Thyroid gland (tissue), 4 donors: Measurements from ENCODE around the gene VEPH1. TPM values are rescaled to one million over a fixed set of nuclear protein-coding genes. Genes with fewer than 3 reads are reported as not detected.

Experiments used
- DNase-seq, 2 donors: peaks; one replicate each; pipeline ENCODE4 v3.0.0-alpha.2; 2019
- H3K27ac ChIP-seq, 3 donors: fragments of 200-600 bp; sonication (generic); 1 replicate in 2 of 3; 2 replicates in 1 of 3; pipeline ENCODE4 v1.5.1; 2016 to 2019; ENCODE audit warnings: mild to moderate bottlenecking in 1 of 3, moderate library complexity in 1 of 3
- H3K27me3 ChIP-seq: fragments of 200-600 bp; sonication (generic); one replicate; pipeline ENCODE4 v1.5.1; 2019
- H3K36me3 ChIP-seq, 2 donors: fragments of 200-600 bp; sonication (generic); one replicate each; pipeline ENCODE4 v1.5.1; 2016 to 2019
- H3K4me1 ChIP-seq, 2 donors: fragments of 200-600 bp; sonication (generic); one replicate each; pipeline ENCODE4 v1.5.1; 2017 to 2019
- H3K4me3 ChIP-seq, 3 donors: fragments of 200-600 bp; sonication (generic); replicated peaks in 1 of 3; 1 replicate in 2 of 3; 2 replicates in 1 of 3; pipeline ENCODE4 v1.5.1; 2016; ENCODE audit warnings: mild to moderate bottlenecking in 1 of 3
- H3K9me3 ChIP-seq: fragments of 200-600 bp; sonication (generic); one replicate; pipeline ENCODE4 v1.5.1; 2017
- CTCF ChIP-seq, 6 experiments: fragments of 200-600 bp in 3 of 6; fragments of 450-650 bp in 3 of 6; sonication (generic) in 3 of 6; IDR thresholded peaks; one replicate each; pipeline ENCODE4 v1.5.1; 2016 to 2019; ENCODE audit warnings: antibody characterized with exemption in 6 of 6, mild to moderate bottlenecking in 2 of 6, inconsistent platforms in 1 of 6, moderate library complexity in 1 of 6
- POLR2A ChIP-seq, 2 donors: fragments of 450-650 bp; IDR thresholded peaks; one replicate each; pipeline ENCODE4 v1.6.1; 2017; ENCODE audit warnings: antibody characterized with exemption in 2 of 2, mild to moderate bottlenecking in 2 of 2, moderate library complexity in 1 of 2
- WGBS, 2 donors: methylation state at CpG; one replicate each; pipeline ENCODE4 v1.1.5; 2017; 5-methylcytosine and 5-hydroxymethylcytosine counted together
- intact Hi-C: fragments of 100-400 bp; cut with DNase I; formaldehyde crosslinking; loops from one replicate; pipeline ENCODE4 v1.15.1; 2023
- total RNA-seq, 4 donors: library from RNA; depleted of rRNA; stranded (reverse); fragments of >200 nt; gene quantifications; one replicate each; pipeline ENCODE4 v1.2.3, GENCODE V29; 2016

The VEPH1 gene
- total RNA-seq, 4 donors from 2014 or later, result 1.7 to 12.0 (median 5.0) TPM

- DNase-seq, result no peak
- TF ChIP-seq POLR2A (IDR thresholded peaks at IDR 0.05) (no peak), CTCF (IDR thresholded peaks at IDR 0.05) (no peak)
- WGBS, 2 donors, result 89 to 90% methylated on average over 4 of the region's 4 CpGs
- no peak overlapping the region for H3K27ac ChIP-seq
- no peak overlapping the region for H3K4me3 ChIP-seq
- no peaks in the 10 kb centered on the region for H3K27me3 ChIP-seq
- intact Hi-C loops, result no loop called here
- H3K36me3 ChIP-seq, result no peaks in the 10 kb centered on the region
- H3K9me3 ChIP-seq, result no peaks in the 10 kb centered on the region
- no peaks in the 10 kb centered on the region for H3K4me1 ChIP-seq
Measured at GRCh38 chr3:157336252-157337009, 166.8 kb downstream of the VEPH1 start.

DNA sequence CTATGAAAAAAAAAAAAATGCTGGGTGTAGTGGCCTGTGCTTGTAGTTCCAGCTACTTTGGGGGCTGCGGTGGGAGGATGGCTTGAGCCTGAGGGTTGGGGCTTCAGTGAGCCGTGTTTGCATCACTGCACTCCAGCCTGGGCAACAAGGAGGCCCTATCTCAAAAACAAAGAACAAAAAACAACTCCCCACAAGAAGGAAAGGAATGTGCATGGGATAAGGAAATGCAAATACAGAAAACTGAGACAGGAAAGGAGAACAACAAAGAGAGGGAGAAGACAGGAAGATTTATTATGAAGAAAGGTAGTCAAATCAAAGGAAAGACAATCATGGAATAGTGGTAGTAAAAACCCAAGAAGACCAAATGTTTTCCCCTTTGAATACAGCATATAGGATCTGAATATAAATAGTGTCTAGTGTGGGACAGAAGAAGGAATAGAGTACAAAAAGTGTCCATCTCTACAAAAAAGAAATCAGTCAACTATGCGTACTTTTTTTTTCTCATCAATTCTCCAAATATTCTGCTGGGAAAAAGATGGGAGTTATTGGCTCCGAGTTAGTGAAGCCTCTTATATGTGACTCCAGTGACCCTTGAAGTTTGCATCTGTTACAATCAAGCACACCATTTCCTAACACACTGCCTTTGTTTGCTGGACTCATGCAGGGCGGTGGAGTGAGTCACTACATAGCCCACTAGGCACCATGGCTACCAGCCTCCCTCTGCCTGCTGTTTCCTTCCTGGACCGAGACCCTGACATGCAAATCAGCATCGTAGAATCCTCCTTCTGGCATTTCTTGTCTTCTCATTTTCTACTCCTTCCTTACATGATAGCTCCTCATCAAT, 167.8 kb downstream of the VEPH1 start:
- Histone ChIP-seq H3K36me3 (no peaks in the 10 kb centered on the region), H3K4me1 (no peaks in the 10 kb centered on the region), H3K27me3 (no peaks in the 10 kb centered on the region), H3K9me3 (no peaks in the 10 kb centered on the region), H3K4me3 (no peak overlapping the region), H3K27ac (no peak overlapping the region)
- TF ChIP-seq POLR2A (IDR thresholded peaks at IDR 0.05) (no peak), CTCF (IDR thresholded peaks at IDR 0.05) (no peak)
- intact Hi-C loops, result no loop called here
- no peak for DNase-seq
- WGBS, 2 donors, result 70 to 74% methylated on average over 7 of the region's 7 CpGs

DNA sequence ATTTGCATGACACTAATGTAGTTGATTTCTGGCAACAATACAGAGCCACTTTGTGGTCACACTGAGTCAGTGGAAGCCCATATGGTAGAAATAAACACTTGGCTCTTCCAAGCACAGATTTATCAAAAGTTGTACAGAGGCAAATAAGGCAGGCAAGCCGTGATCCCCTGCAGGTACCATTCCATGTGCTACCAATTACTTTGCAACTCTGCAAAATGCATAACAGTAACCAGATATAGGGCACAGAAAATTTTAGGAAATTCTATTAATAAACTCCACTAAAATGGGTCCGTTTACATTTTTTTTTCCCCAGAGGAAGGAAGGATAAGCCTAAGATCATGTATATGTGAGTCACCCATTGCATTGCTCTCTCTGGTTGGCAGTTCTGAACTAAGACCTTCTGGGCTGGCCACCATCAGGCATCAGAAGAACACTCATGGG, 169.6 kb downstream of the VEPH1 start:
- Histone ChIP-seq H3K4me1 (no peaks in the 10 kb centered on the region), H3K36me3 (no peaks in the 10 kb centered on the region), H3K27me3 (no peaks in the 10 kb centered on the region), H3K4me3 (no peak overlapping the region), H3K9me3 (no peaks in the 10 kb centered on the region), H3K27ac (no peak overlapping the region)
- TF ChIP-seq CTCF (IDR thresholded peaks at IDR 0.05), result no peak
- TF ChIP-seq POLR2A (IDR thresholded peaks at IDR 0.05), result no peak
- intact Hi-C loops, result no loop called here
- 80 to 92% methylated on average over 2 of the region's 2 CpGs for WGBS, 2 donors
- DNase-seq, result no peak

DNA sequence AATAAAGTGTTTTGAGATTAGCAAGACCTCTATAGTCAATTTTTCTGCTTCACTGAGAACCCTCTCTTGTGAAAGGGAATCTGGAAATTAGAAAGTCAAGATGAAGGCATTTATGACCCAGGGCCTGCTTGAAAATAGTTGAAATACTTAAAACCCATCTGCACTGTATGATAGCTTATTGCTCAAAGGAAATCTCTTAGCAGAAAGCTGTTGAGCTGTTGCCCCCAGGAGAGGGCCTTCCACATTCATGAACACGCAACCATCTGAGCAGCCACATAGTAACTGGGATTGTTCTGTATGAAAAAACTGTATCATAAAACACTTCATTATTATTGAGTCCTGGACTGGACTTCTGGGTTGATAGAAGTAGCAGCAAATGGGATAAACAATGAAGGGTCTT, 173.0 kb downstream of the VEPH1 start:
- Histone ChIP-seq H3K36me3 (no peaks in the 10 kb centered on the region), H3K27me3 (no peaks in the 10 kb centered on the region), H3K4me3 (no peak overlapping the region), H3K4me1 (no peaks in the 10 kb centered on the region), H3K9me3 (no peaks in the 10 kb centered on the region), H3K27ac (no peak overlapping the region)
- DNase-seq, result no peak
- intact Hi-C loops, result no loop called here
- TF ChIP-seq POLR2A (IDR thresholded peaks at IDR 0.05) (no peak), CTCF (IDR thresholded peaks at IDR 0.05) (no peak)
- WGBS, 2 donors, result 100% methylated on average over 1 of the region's 1 CpG

DNA sequence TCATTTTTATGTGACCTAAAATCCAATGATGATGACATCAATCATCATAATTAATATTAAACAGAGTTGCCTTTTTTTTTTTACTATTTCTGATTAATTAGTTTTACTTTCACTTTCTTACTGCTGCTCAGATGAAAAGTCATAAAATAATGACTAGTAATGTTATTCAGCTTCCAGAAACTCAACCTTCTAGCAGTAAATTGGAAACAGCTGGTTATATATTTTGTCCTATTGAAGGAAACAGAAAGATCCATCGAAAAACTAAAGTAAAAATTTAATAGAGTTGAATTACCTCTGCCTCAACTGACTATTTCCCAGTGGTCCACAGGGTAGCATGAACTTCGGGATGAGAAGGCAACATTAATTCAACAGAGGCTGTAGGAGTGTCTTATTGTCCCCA, 173.7 kb downstream of the VEPH1 start:
- TF ChIP-seq CTCF (IDR thresholded peaks at IDR 0.05) (no peak), POLR2A (IDR thresholded peaks at IDR 0.05) (no peak)
- DNase-seq, result no peak
- Histone ChIP-seq H3K27me3 (no peaks in the 10 kb centered on the region), H3K27ac (no peak overlapping the region), H3K4me1 (no peaks in the 10 kb centered on the region), H3K36me3 (no peaks in the 10 kb centered on the region), H3K9me3 (no peaks in the 10 kb centered on the region), H3K4me3 (no peak overlapping the region)
- intact Hi-C loops, result no loop called here
- WGBS, 2 donors, result 73 to 83% methylated on average over 2 of the region's 2 CpGs
